Globus pallidus (tissue), 1 donor: ENCODE results near the gene MYL3.

ENCODE experiments used
- DNase-seq: peaks from one replicate; pipeline ENCODE4 v3.0.0-alpha.2; 2015; ENCODE audit warnings: low spot score

The MYL3 gene

DNA sequence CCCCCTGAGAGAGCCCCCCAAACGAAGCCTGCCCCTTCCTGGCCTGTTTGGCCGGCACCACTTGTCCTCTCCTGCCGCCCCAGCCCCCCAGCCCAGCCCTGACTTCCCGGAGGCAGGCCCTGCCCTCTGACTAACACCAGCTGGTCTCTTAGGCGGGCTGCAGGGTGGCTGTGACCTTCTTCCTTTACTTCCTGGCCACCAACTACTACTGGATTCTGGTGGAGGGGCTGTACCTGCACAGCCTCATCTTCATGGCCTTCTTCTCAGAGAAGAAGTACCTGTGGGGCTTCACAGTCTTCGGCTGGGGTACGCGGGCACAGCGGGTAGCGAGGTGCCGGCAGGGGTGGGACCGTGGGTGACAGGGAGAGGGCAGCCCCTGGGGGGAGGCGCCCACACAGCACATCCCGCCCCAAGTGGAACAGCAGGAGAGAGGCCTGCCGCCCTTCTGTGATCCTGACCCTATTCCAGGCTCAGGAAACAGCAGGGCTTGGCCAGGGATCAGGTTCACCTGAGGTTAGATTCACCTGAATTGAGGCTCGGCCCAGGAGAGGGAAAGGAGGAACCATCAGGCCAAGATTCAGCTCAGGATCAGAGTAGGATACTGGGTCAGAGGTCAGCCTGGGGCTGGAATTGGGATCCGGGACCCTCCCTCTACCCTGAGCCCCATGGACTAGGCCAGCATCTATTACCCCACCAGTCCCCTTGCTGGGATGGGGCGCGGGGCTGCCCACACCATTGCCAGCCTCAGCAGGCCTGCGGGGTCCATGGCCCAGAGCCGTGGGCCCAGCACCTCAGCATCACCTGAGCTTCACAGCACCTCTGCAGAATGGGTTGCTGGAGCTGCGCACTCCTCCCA lies 36.1 kb upstream of the MYL3 start:
- DNase-seq, result no peak

DNA sequence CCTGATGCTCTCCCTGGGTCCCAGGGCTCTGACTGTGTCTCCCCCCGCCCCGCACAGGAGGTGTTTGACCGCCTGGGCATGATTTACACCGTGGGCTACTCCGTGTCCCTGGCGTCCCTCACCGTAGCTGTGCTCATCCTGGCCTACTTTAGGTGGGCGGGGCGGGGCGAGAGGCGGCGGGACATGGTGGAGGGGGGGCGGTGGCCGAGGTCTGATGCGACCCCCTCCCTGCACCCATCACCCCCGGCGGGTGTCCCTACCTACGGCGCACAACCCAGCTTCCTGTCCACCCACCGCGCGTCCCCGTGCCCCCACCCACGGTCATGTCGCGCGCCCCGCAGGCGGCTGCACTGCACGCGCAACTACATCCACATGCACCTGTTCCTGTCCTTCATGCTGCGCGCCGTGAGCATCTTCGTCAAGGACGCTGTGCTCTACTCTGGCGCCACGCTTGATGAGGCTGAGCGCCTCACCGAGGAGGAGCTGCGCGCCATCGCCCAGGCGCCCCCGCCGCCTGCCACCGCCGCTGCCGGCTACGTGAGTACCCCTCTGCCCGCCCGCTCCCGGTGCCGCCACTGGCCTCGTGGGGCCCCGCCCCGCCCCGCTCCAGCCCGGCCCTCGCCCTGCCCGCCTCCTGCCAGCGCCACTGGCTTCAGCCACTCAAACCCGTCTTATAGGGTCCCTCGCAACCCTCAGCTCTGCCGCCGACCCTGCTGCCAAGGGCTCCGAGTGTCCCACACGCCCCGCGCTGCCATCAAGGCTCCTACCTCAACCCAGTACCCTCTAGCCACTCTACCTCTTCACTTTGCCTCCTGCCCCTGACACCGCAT lies 35.3 kb upstream of the MYL3 start:
- DNase-seq, result no peak

DNA sequence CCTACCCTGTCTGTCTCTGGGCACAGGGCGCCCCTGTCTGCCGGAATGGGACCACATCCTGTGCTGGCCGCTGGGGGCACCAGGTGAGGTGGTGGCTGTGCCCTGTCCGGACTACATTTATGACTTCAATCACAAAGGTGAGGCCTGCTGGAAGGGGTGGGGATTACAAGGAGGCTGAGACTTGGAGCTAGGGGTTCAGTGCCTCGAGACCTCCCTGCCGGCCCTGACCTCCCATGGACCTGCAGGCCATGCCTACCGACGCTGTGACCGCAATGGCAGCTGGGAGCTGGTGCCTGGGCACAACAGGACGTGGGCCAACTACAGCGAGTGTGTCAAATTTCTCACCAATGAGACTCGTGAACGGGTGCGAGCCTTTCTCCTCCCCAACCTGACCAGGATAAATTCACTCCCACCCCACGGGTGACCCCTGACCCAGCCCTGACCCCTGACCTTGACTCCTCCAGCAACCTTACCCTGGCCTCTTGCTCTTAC lies 34.6 kb upstream of the MYL3 start:
- DNase-seq, result no peak

DNA sequence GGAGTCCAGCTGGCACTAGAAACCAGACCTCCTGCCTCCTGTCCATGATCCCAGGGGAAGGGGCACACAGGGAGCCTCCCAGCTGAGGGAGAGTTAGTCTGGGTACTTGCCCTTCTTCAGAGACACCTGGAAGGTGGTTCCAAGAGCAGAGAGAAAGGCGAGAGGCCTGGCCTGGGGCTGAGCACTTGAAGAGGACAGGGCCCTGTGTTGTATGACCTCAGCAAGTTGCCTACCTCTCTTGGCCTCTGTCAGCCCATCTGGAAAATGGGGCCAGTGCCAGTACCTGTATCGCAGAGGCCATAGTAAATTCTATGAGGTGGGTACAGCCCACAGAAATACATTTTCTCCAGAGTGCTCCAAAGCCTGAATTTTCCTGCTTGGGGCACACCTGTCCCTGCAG lies 33.8 kb upstream of the MYL3 start:
- DNase-seq, result no peak

DNA sequence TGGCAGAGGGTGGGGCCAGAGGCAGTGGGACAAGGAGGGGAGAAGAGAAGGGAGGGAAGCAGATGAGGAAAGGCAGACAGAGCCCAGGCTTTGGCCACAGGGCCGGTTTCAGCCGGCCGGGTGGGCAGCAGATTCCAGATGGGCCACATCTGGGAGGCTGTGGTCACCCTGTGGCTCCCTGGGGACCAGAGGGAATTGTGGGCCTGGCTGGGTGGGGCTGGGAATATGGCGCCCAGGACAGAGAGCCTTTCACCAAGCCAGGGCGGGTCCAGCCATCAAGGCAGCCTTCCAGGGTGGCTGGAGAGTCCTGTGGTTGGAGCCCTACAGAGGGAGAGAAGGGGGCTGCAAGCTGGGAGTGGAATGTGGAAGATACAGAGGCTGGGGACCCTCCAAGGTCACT lies 33.1 kb upstream of the MYL3 start:
- no peak for DNase-seq

DNA sequence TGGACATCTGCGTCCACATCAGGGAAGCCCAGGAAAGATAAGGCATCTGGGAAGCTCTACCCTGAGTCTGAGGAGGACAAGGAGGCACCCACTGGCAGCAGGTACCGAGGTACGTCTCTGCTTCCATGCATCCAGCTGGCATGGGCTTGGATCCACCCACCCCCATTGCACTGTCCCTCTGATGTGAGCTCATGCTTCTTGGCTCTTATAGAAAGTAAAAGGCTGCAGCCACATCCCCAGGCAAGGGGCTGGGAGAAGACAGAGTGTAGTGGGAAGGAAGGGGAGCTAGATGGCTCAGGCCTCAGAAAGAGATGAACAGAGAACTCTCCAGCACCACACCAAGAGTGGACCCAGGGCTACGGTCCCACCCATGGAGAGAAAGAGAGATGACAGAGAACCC lies 32.5 kb upstream of the MYL3 start:
- DNase-seq, result no peak

DNA sequence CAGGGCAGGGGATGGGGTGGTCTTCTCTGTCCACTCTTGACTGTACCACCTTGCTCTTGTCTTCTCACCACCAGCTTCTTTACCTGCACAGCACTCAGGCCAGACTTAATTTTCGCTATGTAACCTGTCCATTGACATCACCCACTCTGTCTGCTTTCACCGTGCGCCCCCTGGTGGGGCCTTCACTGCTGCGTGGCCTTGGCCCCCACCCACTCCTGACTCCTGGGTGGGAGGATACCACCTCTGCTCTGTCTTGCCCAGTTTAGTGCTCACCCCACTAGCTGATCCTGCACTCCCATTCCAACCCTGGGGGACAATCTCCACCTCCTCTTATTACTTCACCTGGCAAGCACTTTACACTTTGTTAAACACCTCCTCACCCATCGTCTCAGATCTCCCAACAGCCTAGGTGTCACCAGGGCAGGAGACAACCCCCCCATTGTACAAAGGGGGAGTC lies 32.0 kb upstream of the MYL3 start:
- DNase-seq, result no peak

DNA sequence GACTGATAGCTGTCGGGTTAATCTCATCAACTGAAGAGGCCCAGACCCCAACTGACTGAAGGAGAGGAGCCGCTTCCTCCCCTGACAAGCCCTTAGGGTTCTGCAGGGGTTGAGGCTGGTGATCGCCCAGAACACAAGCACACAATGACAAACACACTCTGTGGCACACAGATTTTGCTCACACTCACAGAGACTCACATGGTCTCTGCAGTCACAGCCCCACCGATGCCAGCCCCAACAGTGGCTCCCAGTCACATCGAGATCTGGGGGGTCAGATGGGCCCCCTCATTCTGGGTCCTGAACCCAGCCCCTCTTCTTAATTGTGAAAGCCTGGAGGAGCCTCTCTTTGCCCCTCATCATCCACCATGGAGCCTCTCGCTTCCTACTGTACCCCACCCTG lies 31.0 kb upstream of the MYL3 start:
- DNase-seq, result no peak

DNA sequence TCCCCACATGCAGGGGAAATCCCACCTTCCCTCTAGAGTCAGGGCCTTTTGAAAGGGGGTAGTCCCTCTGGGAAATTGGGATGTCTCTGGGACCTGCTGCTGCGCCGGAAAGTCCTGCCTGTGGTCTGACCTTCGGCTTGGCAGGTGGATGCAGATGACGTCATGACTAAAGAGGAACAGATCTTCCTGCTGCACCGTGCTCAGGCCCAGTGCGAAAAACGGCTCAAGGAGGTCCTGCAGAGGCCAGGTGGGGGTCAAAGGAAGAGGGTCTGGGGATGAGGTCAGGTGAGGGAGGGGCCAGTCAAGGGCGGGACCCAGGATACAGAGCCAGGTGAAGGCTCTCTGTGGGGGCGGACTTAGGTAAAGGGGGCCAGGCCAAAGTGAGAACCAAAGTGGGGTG lies 30.5 kb upstream of the MYL3 start:
- no peak for DNase-seq

DNA sequence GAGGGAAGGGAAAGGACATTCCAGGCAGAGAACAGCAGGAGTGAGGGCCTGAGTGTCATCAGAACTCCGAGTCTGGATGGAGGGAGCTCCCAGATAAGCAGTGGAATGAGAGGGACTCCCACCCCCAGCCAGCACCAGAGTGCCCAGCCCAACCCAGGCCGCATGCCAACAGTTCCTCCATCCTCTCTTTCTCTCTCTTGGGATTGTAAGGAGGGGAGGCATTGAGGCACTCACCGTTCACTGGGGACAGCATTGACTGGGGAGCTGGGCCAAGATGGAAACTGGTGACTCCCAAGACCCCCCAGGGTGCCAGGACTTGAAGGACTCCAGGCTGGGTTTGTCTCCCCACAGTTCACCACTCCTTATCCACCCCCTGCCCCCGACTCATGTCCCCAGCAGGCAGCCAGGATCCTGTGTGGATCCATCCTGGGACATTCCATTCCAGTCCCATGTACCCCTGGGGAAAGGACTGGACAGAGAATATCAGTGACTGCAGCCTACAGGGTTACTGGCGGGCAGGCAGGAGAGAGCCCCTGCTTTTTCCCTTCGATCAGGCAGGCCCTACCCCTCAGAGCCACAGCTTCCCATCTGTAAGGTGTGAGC lies 30.0 kb upstream of the MYL3 start:
- DNase-seq, result no peak

DNA sequence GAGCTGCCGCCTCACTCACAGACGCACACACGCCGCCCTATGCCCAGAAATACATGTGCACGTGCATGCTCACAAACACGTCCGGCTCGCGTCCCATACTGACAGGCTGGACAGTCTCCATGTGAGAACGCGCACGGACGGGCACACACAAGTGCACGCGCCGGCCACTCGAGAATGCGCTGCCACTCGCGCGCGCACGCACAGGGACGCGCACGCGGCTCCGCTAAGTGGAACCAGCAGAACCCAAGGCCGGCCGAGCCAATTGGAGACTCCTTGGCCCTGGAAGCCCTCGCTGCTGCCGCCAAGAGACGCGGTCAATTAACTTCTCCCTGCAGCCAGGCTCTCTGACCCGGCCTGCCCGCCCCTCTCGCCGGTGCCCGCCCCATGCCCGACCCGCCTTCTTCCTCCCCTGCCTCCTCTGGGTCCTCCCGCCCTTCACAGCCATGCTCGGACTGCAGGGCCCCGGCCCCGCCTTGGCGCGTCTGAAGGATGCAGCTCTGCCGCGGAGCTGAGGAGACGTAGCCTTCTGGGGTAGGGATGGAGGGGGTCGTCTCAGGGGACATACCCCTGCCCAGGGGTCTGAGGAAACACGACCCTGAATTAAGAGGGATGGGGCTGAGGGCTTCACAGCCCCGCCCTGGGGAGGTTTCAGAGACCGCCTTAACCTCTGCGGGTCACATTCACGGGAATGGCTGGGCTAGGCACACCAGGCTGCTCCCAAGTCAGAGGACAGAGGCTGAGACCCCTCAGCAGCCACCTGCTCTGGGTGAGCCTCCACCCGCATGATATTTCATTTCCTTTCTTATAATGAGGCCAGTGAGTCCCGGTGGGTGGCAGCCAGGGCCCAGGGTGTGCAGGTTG lies 29.3 kb upstream of the MYL3 start:
- peak; percentile 62 for DNase-seq

DNA sequence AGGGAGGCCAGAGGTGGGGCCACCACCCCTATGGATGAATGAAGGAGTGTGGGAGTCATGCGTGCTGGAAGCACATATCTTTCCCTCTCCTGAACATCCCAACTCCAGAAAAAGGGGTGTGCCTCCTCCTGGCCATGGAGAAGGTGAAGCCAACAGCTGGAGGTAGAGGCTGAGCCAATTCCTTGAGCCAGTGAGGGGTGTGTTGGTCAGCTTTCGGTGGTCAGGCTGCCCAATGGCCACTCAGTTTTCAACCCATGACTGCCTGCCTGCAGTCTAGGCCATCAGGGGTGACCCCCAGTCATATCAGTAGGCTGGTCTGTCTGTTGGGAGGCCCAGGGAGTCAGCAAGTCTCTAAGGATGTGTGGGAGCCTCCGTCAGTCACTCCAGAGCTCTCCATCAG lies 27.9 kb upstream of the MYL3 start:
- DNase-seq, result no peak

DNA sequence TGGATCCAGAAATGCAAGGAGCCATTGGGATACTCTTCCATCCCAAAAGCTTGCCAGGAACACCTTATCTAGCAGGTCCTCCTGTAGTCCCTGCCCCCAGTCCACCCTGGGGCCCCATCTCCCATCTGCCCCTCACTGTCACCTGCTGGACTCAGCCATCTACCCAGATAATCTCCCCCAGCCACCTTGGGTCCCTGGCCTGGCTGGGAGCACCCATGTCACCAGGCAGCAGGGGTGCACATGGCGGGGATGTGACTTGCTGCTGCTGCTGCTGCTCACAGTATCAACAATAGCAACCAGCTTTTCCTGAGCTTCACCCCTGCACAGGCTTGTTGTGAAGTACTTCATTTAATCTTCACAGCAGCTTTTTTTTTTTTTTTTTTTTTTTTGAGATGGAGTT lies 26.9 kb upstream of the MYL3 start:
- DNase-seq, result no peak

DNA sequence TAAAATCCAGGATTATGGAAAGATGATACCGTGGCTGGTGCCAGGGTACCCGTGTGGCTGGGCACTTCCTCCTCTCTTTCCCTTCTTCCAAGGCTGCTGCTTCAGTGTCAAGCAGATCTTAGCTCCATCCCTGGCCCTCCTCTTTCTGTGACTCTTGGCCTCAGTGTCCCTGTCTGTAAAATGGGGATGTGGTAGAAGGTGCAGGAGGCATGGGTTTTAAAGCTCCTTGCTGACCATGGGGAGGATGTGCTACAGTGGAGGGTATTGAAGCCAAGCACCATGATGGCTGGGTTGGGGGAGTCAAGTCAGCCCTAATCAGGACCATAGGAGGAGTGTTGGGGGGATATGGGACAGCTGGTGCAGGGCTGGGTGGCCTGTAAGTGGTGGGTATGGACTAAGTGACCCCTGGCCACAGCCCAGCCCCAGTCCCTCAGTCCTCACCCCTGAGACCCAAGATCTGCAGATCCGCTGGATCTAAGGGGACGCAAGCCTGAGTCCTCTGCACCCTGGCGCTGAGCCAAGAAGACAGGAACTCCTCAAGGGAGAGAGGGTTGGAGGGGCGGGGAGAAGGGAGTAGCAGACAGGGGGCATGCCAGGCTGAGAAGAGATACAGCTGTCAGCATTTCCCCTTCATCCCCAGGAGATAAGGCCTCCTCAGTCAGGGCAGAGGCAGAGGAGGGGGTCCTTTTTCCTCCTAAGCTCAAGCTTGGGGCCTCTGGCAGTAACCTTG lies 26.3 kb upstream of the MYL3 start:
- DNase-seq, result no peak

DNA sequence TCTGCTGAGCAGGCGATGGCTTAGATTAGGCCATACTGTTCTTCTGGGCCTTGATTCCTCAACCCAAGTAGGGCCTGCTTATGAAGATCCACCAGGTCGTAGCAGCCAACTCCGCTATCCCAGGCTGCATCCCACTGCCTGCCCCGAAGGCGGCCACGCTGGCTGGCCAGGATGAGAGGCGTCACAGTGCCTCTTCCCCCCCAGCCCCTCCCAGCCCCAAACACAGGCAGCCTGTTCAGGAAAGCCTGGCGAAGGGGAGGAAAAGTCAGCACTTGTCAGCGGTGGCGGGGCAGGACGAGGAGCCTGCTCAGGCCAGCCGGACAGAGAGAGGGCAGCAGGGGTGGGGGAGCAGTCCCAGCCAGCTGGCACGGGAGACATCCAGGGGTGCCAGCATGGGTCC lies 25.5 kb upstream of the MYL3 start:
- DNase-seq, result no peak

DNA sequence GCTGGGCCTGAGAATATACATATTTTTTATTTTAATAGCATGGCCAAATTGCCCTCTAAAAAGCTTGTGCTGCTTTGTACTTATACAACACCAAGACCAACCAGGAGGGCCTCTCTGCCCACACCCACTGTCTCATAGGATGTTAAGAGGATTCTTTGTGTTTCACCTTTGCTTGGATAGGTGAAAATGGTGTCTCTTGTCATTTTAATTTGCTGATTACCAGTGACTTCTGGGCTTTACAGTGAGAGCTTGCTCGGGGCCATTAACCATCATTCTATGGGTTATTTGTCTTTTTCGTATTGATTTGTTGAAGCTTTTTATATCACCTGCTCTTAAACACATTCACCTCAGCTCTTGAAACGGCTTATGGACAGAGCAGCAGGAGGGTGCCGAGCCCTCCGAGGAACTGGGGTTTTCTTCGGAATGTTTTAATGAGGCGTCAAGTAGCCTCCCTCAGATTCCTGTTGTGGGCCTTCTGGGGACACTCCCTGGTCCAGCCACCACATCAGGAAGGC lies 24.8 kb upstream of the MYL3 start:
- DNase-seq, result no peak

DNA sequence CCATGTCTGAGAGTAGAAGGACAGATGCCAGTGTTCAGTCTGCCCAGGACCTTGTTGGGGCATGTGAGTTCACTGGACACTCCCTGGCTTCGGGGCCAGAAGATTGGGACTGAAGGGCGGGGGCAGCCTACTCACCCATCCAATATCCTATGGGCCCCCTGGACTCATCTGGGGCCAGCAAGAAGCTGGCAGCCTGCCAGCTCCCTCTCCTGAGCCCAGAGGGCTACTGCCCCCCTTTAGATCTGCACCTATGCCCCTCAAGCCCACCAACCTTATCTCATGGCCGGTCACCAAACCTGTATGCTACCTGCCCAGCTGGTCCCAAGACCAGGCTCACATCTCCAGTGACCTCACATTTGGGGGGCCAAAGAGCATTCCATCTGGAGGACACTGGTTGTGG lies 22.4 kb upstream of the MYL3 start:
- no peak for DNase-seq

DNA sequence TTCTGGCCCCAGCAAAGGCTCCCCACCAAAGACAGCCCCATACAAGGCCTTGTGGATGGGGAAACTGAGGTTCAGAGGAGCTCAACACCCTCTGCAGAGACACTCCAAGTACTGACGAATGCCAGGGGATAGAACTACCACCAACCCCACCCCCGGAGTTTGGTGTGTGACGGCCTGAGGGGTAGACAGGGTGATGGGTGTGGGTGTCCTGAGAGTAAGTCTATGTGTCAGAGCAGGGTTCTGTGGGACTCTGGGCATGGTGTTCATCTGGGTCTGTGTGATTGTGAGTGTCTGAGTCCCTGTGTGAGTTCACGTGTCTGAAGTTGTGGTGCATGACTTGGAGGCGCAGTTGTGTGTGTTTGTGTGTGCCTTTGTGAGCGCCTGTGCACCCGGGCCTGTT lies 21.7 kb upstream of the MYL3 start:
- no peak for DNase-seq

DNA sequence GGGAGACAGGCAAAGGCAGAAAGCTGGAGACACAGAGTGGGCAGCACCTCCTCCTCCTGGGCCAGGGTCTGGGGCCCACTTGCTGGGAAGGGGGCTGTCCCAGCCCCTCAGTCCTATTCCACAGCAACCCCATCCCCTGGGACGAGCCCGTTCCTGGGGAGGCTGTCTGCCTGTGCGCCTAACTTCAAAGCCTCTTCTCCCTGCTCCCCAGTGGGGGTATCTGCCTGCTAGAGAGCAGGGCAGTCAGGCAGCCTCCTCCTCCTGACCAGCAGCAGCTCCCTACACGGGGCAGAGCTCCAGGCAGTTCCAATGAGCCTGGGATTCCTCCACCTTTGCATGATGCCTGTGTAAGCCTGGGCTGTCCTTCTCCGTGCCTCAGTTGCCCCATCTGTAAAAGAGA lies 21.2 kb upstream of the MYL3 start:
- no peak for DNase-seq

DNA sequence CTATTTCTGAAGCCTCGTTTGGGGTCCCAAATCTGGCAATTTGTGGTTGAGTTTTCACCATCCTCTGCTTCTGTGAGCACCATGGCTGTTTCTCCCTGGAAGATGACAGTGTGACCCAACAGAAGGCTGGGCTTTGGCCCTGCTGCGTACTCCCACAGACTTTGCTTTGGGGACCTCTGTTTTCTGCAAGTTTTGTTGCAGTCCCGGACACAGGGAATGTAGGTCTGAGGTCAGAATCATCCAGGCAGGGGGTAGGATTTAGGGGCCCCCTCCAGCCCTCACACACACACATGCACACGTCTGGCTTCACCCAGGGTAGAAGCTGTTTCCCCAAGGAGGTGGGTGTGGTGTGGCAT lies 20.6 kb upstream of the MYL3 start:
- no peak for DNase-seq
